ENCODE measurements around the gene PTGES2. TPM values are rescaled to one million over a fixed set of nuclear protein-coding genes. Genes with fewer than 3 reads are reported as not detected.

The PTGES2 gene
- total and polyA plus RNA-seq, 9 of the 15 experiments (the other 6 are each of a cell fraction or from before 2014, with no cell fraction given) = 2.4 to 196 (median 90.1) TPM

GRCh38 chr9:128078504-128079434, 48.8 kb downstream of the PTGES2 start:
- peak overlapping the region; percentile 99 for H3K27ac ChIP-seq (ENCODE audit: extremely low read depth, low read depth, low read length)
- ChIA-PET CTCF (ENCODE audit: low intra/inter-chr PET ratio) (interaction anchor here (1.1 kb wide), 1 partner anchor 39 kb away, joined by 4 read pairs; no protein-coding TSS in a partner anchor), POLR2A (interaction anchor here (0.6 to 7.0 kb wide), 13 partner anchors 10 to 307 kb away, joined by 3 to 82 read pairs (median 3); partner anchors contain the start of genes NAIF1 and SLC25A25)
- in situ Hi-C loops (cut with MboI) = no loop called here
- peak overlapping the region; percentile 23; the same call in 1 of the 2 replicates for H3K4me3 ChIP-seq
- peak; percentile 74 for ATAC-seq
- FAIRE-seq = peak; percentile 97
- H2AFZ ChIP-seq (ENCODE audit: low read depth, low read length) = no peak overlapping the region
- DNase-seq (ENCODE audit: extremely low read depth in 1 of 4, low spot score in 3 of 4) = peak; percentile 53 to 92 (median 66)
- BruUV-seq (replicated peaks) = TSS peak; percentile 3
- H3K9me3 ChIP-seq (replicated peaks; ENCODE audit: control insufficient read depth, insufficient read depth, low read depth, low read length) = no peaks in the 10 kb centered on the region
- no peaks in the 10 kb centered on the region for H4K20me1 ChIP-seq (replicated peaks; ENCODE audit: control insufficient read depth, insufficient read depth, low read length)
- peak overlapping the region; percentile 82 to 87 for H3K9ac ChIP-seq (ENCODE audit: insufficient read depth in 1 of 2, low read depth in 2 of 2, low read length in 2 of 2)
- peaks cover 91% of the 10 kb centered on the region for H3K79me2 ChIP-seq (ENCODE audit: control insufficient read depth, insufficient read depth, low read length)
- no peaks in the 10 kb centered on the region for H3K27me3 ChIP-seq (ENCODE audit: control insufficient read depth in 2 of 2, insufficient read depth in 2 of 2, low read length in 2 of 2)
- H3K9me1 ChIP-seq (ENCODE audit: control insufficient read depth, insufficient read depth, low read length) = no peaks in the 10 kb centered on the region
- H3K4me1 ChIP-seq (replicated peaks in 1 of 2; ENCODE audit: control insufficient read depth in 2 of 2, insufficient read depth in 2 of 2, low read length in 2 of 2) = peaks cover 55 to 58% of the 10 kb centered on the region in 2 experiments
- WGBS (ENCODE audit: insufficient coverage, low coverage, missing lambda C conversion rate) = 2% methylated on average over 11 of the region's 11 CpGs
- intact Hi-C loops (cut with micrococcal nuclease) = loop anchor here (2.0 kb wide), 1 partner anchor 16 kb away; no protein-coding TSS in a partner anchor
- H3K36me3 ChIP-seq (ENCODE audit: control insufficient read depth, insufficient read depth, low read length) = peaks cover 35% of the 10 kb centered on the region; the same call in 2 of the 3 replicates
- H3K4me2 ChIP-seq (ENCODE audit: insufficient read depth, low read length) = peak overlapping the region; percentile 86
- peak; percentile 96 for TF ChIP-seq MEIS2 (IDR thresholded peaks at IDR 0.05; ENCODE audit: partially characterized antibody)
- no peak for TF ChIP-seq FOXP1 (CRISPR knock-in tag; IDR thresholded peaks at IDR 0.05)
- no peak for TF ChIP-seq BCL6 (CRISPR knock-in tag; IDR thresholded peaks at IDR 0.05)
- TF ChIP-seq LARP7 (IDR thresholded peaks at IDR 0.05) = no peak
- TF ChIP-seq CHD2 (IDR thresholded peaks at IDR 0.05; ENCODE audit: low read depth, low read length) = no peak
- no peak for TF ChIP-seq POLR3G (IDR thresholded peaks at IDR 0.05; ENCODE audit: extremely low read depth, insufficient read length, insufficient replicate concordance)
- TF ChIP-seq RFX1 (IDR thresholded peaks at IDR 0.05) = no peak
- no peak for TF ChIP-seq ARID3B (CRISPR knock-in tag; IDR thresholded peaks at IDR 0.05; ENCODE audit: borderline replicate concordance)
- 0 out of 2 replicates have a peak, but pooled peaks have one; percentile 19 for TF ChIP-seq POLR2A (conservative IDR thresholded peaks at IDR 0.05)
- peak; percentile 73 for TF ChIP-seq MECOM (CRISPR knock-in tag; IDR thresholded peaks at IDR 0.05)
- peak; percentile 69; the same call in 1 of the 2 replicates for TF ChIP-seq LCOR (CRISPR knock-in tag; IDR thresholded peaks at IDR 0.05)
